Measurements from ENCODE around the gene CARF. TPM values are rescaled to one million over a fixed set of nuclear protein-coding genes. Genes with fewer than 3 reads are reported as not detected.

The CARF gene
- total RNA-seq, 1 experiment from 2014 or later: 4.2 TPM

DNA sequence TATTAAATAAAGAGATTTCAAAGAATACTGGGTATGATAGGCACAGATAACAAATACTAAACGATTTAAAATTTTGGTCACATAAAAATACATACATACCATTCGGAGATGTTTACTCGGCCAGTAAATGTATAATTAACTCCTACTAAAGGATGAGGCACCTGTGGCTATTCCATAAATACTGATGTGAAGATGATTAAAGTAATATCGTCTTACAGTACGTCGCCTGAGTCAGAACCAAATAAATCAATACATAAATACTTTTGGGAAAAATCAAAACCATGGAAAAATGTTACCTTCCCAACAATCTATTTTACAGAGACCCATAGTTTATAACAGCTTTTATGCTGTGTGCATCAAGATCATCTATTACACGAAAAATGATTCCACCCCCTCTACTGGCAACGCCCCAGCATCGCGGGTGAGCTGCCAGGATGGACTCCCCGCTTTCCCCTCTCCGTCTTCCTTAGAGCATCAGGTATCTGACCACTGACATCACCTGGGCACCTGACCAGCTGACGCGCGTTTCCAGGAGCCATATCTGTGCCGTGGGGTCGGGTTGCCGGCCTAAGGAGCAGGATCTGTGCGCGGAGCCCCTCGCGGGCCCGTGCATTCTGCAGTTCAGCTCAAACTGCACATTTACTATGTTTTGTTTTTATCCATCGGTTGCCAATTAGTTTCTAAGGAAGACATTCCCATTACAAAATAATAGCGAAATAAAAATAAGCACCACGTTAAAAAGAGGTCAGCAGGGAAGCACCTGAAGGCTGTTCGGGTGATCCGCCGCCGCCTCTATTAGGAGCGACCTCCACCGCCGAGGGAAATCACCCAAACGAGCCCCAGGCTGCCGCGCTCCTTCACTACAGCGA, 41.4 kb upstream of the CARF start:
- Histone ChIP-seq H3K9me3 (ENCODE audit: control insufficient read depth in 1 of 2, insufficient read depth in 1 of 2, low read depth in 1 of 2, low read length in 2 of 2) (no peaks in the 10 kb centered on the region), H3K9me2 (ENCODE audit: insufficient read depth) (no peaks in the 10 kb centered on the region), H4K20me1 (ENCODE audit: insufficient read depth) (no peaks in the 10 kb centered on the region), H3K4me2 (ENCODE audit: low read length) (peak overlapping the region; percentile 91), H3K36me3 (ENCODE audit: control insufficient read depth in 1 of 2, insufficient read depth in 2 of 2, low read length in 2 of 2) (no peaks in the 10 kb centered on the region), H3K27me3 (ENCODE audit: insufficient read depth, low read length) (no peaks in the 10 kb centered on the region), H3K9ac (ENCODE audit: low read length) (peak overlapping the region; percentile 71), H3K79me2 (ENCODE audit: insufficient read depth, low read length) (no peaks in the 10 kb centered on the region), H3K4me1 (ENCODE audit: control insufficient read depth in 1 of 2, insufficient read depth in 2 of 2, low read length in 2 of 2) (peaks cover 7 to 13% of the 10 kb centered on the region in 2 experiments), H3K27ac (ENCODE audit: low read depth, low read length) (peak overlapping the region; percentile 38), H2AFZ (ENCODE audit: low read depth, low read length, poor library complexity, severe bottlenecking) (peak overlapping the region; percentile 83), H3K4me3 (replicated peaks in 1 of 2; ENCODE audit: low read depth in 1 of 2, low read length in 2 of 2) (peak overlapping the region; percentile 61 to 68)
- ATAC-seq (peak; percentile 86), DNase-seq (ENCODE audit: low read depth, low spot score) (peak; percentile 78)
- ChIA-PET RAD21 (ENCODE audit: low non-redundant PET in 1 of 2, low total read pairs in 2 of 2, uncharacterized antibody in 2 of 2, unreplicated experiment in 2 of 2) (interaction anchor here in 1 of 2 experiments (0.6 kb wide), 1 partner anchor 36 kb away, joined by 3 read pairs; no protein-coding TSS in a partner anchor), CTCF (interaction anchor here (0.9 to 1.3 kb wide), 2 partner anchors 11 to 282 kb away, joined by 3 to 4 read pairs; no protein-coding TSS in a partner anchor), POLR2A (interaction anchor here (0.8 kb wide), 1 partner anchor 12 kb away, joined by 3 read pairs; no protein-coding TSS in a partner anchor)
- intact Hi-C loops (cut with micrococcal nuclease): loop anchor here (5.0 kb wide), 2 partner anchors 283 to 298 kb away; no protein-coding TSS in a partner anchor
- TSS peak; percentile 94 for BruUV-seq (replicated peaks)
- TF ChIP-seq, protein P1, sequence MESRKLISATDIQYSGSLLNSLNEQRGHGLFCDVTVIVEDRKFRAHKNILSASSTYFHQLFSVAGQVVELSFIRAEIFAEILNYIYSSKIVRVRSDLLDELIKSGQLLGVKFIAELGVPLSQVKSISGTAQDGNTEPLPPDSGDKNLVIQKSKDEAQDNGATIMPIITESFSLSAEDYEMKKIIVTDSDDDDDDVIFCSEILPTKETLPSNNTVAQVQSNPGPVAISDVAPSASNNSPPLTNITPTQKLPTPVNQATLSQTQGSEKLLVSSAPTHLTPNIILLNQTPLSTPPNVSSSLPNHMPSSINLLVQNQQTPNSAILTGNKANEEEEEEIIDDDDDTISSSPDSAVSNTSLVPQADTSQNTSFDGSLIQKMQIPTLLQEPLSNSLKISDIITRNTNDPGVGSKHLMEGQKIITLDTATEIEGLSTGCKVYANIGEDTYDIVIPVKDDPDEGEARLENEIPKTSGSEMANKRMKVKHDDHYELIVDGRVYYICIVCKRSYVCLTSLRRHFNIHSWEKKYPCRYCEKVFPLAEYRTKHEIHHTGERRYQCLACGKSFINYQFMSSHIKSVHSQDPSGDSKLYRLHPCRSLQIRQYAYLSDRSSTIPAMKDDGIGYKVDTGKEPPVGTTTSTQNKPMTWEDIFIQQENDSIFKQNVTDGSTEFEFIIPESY (IDR thresholded peaks at IDR 0.05; ENCODE audit: extremely low read depth, insufficient replicate concordance, low read length): no peak
- TF ChIP-seq CTCF (IDR thresholded peaks at IDR 0.05 in 2 of 3, conservative IDR thresholded peaks at IDR 0.05 in 1 of 3; ENCODE audit: borderline replicate concordance in 1 of 3, insufficient read depth in 1 of 3, low read depth in 2 of 3, low read length in 2 of 3): peak; percentile 34 to 59 (median 55); a peak in 5 of 6 replicates
- TF ChIP-seq POLR2A (IDR thresholded peaks at IDR 0.05; ENCODE audit: borderline replicate concordance, extremely low read depth, insufficient read depth, insufficient read length): peak; percentile 41
- peak; percentile 46; the same call in 1 of the 2 replicates for TF ChIP-seq MAX (IDR thresholded peaks at IDR 0.05)
- no peak for TF ChIP-seq ATF3 (IDR thresholded peaks at IDR 0.05)
- TF ChIP-seq SIN3A (IDR thresholded peaks at IDR 0.05; ENCODE audit: low read depth): no peak; the same call in 1 of the 2 replicates
- TF ChIP-seq ZFX (IDR thresholded peaks at IDR 0.05): no peak
- TF ChIP-seq ELF1 (IDR thresholded peaks at IDR 0.05; ENCODE audit: borderline replicate concordance, low read depth): no peak
- peak; percentile 49 for TF ChIP-seq YY1 (IDR thresholded peaks at IDR 0.05; ENCODE audit: extremely low read depth, insufficient replicate concordance, low read depth, low read length)
- no peak for TF ChIP-seq REST (IDR thresholded peaks at IDR 0.05; ENCODE audit: low read depth)
- TF ChIP-seq EZH2phosphoT487 (IDR thresholded peaks at IDR 0.05; ENCODE audit: borderline replicate concordance): no peak
- TF ChIP-seq RAD21 (IDR thresholded peaks at IDR 0.05; ENCODE audit: low read depth): peak; percentile 52
- 0 out of 2 replicates have a peak, but pooled peaks have one; percentile 4 for TF ChIP-seq SP1 (IDR thresholded peaks at IDR 0.05; ENCODE audit: low read depth)
- TF ChIP-seq SRF (IDR thresholded peaks at IDR 0.05; ENCODE audit: low read depth): no peak
- TF ChIP-seq EGR1 (IDR thresholded peaks at IDR 0.05; ENCODE audit: low read depth): no peak
- peak; percentile 66 for TF ChIP-seq POLR2AphosphoS5 (IDR thresholded peaks at IDR 0.05; ENCODE audit: low read depth, low read length)
- no peak for TF ChIP-seq CBX3 (IDR thresholded peaks at IDR 0.05; ENCODE audit: low read depth)
